Measurements from ENCODE around the gene WDFY1. TPM values are rescaled to one million over a fixed set of nuclear protein-coding genes. Genes with fewer than 3 reads are reported as not detected.
A peak's percentile ranks its signal among the peaks of the same experiment; 100 is the strongest.

The WDFY1 gene
- total and polyA plus RNA-seq, 2 donors (not counting 1 experiment from before 2014, with no cell fraction given), result 28.8 to 76.0 TPM

DNA sequence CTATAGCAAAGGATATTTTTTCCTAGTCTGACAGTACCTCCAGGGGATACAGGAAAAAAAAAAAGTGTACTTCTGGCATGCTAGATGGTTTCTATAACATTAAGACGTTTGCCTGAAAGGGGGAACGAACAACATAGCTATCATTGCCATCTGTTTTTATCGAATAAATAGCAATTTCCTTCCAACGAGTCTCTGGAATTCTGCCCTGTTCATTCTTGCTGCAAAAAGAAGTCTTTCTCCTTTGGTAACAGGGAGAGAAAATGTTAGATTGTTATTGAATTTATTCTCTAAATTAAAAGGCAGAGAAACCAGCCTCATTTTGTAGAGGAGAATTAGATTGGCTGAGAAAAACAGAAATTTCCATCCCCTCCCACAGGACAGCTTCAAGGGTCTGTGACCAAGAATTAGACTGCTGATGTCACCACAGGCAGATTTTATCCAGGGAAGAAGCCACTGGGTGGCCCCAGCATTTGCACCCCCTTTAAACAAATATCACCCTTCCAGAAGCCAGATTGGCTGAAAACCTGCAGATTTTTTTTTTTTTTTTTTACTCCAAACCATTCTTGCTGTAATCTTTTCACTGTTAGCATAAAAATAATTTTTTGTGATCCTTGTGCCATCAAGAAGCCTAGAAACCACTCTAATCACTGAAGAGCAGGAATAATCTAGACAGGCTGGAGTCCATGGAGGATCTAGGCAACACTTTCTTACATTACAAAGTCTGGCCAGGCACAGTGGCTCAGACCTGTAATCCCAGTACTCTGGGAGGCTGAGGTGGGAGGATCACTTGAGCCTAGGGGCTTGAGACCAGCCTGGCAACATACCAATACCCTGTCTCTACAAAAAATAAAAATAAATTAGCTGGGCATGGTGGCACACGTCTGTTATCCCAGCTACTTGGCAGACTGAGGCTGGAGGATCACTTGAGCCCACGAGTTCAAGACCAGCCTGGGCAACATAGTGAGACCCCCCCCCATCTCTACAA is 12.0 kb downstream of the WDFY1 start:
- Histone ChIP-seq H3K27me3 (replicated peaks in 1 of 4; ENCODE audit: control extremely low read depth in 1 of 4, control insufficient read depth in 3 of 4, insufficient read depth in 4 of 4, low read length in 3 of 4) (no peaks in the 10 kb centered on the region), H3K27ac (ENCODE audit: low read length in 2 of 2) (peak overlapping the region in 1 of 2 donors; percentile 6), H3K4me2 (replicated peaks; ENCODE audit: low read depth, low read length, poor library complexity, severe bottlenecking) (no peak overlapping the region), H3K4me1 (ENCODE audit: control insufficient read depth in 2 of 2, insufficient read depth in 2 of 2, low read length in 2 of 2) (peaks cover 20 to 26% of the 10 kb centered on the region in 2 donors), H3K9me3 (ENCODE audit: control extremely low read depth in 1 of 3, control insufficient read depth in 2 of 3, insufficient read depth in 1 of 3, low read length in 2 of 3) (peaks cover 0 to 3% (median 0%) of the 10 kb centered on the region in 3 donors), H3K79me2 (ENCODE audit: control insufficient read depth, insufficient read depth, low read length) (peaks cover 89% of the 10 kb centered on the region), H3K4me3 (ENCODE audit: control extremely low read depth in 1 of 5, extremely low read depth in 1 of 5, insufficient read depth in 1 of 5, low read depth in 2 of 5, low read length in 4 of 5) (no peak overlapping the region), H3K36me3 (replicated peaks in 1 of 2; ENCODE audit: control extremely low read depth in 1 of 2, control insufficient read depth in 1 of 2, extremely low read depth in 1 of 2, insufficient read depth in 2 of 2, low read length in 1 of 2) (no peaks in the 10 kb centered on the region), H4K20me1 (ENCODE audit: control insufficient read depth, insufficient read depth, low read length, poor library complexity, severe bottlenecking) (peaks cover 32% of the 10 kb centered on the region), H2AFZ (ENCODE audit: insufficient read depth, low read depth, low read length, poor library complexity, severe bottlenecking) (no peak overlapping the region), H3K9ac (ENCODE audit: low read length) (no peak overlapping the region)
- peaks cover 67% of the 10 kb centered on the region for H3K4me1 Mint-ChIP-seq
- POLR2A ChIA-PET, result interaction anchor here (0.7 kb wide), 1 partner anchor 37 kb away, joined by 3 read pairs; no protein-coding TSS in a partner anchor
- 100% methylated on average over 1 of the region's 6 CpGs for WGBS (ENCODE audit: insufficient coverage)
- H3K4me3 Mint-ChIP-seq, result no peak overlapping the region
- ATAC-seq (ENCODE audit: low read depth) (no peak), DNase-seq (no peak)
- H3K27ac Mint-ChIP-seq, result no peak overlapping the region
- peaks cover under 1% of the 10 kb centered on the region for H3K9me3 Mint-ChIP-seq (ENCODE audit: insufficient read depth)
- intact Hi-C loops (cut with micrococcal nuclease), result no loop called here
- H3K27me3 Mint-ChIP-seq, result no peaks in the 10 kb centered on the region
- CTCF ChIA-PET, result interaction anchor here (0.7 kb wide), 2 partner anchors 37 to 208 kb away, joined by 3 to 4 read pairs; no protein-coding TSS in a partner anchor
- TF ChIP-seq, protein P1, sequence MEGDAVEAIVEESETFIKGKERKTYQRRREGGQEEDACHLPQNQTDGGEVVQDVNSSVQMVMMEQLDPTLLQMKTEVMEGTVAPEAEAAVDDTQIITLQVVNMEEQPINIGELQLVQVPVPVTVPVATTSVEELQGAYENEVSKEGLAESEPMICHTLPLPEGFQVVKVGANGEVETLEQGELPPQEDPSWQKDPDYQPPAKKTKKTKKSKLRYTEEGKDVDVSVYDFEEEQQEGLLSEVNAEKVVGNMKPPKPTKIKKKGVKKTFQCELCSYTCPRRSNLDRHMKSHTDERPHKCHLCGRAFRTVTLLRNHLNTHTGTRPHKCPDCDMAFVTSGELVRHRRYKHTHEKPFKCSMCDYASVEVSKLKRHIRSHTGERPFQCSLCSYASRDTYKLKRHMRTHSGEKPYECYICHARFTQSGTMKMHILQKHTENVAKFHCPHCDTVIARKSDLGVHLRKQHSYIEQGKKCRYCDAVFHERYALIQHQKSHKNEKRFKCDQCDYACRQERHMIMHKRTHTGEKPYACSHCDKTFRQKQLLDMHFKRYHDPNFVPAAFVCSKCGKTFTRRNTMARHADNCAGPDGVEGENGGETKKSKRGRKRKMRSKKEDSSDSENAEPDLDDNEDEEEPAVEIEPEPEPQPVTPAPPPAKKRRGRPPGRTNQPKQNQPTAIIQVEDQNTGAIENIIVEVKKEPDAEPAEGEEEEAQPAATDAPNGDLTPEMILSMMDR (IDR thresholded peaks at IDR 0.05), result no peak
- no peak for TF ChIP-seq EZH2 (IDR thresholded peaks at IDR 0.05; ENCODE audit: borderline replicate concordance, insufficient read depth, low read depth, low read length, poor library complexity, severe bottlenecking)

Measured in B cell (primary cell).